Fibroblast of lung (primary cell): Measurements from ENCODE around the gene ERVMER34-1. TPM values are rescaled to one million over a fixed set of nuclear protein-coding genes. Genes with fewer than 3 reads are reported as not detected.

Experiments used
- DNase-seq, 2 donors: peaks; one replicate each; pipeline versions ENCODE4 v3.0.0 to v3.0.0-alpha.2; 2010; ENCODE audit warnings: low read depth in 2 of 2
- H2AFZ ChIP-seq: 2 replicates; pipeline ENCODE4 v1.5.1; 2012; ENCODE audit warnings: low read length, control low read depth, inconsistent platforms
- H3K27ac ChIP-seq: 2 replicates; pipeline ENCODE4 v1.5.1; 2011; ENCODE audit warnings: low read length, control low read depth; ENCODE audit not compliant: insufficient read depth
- H3K27me3 ChIP-seq: 2 replicates; pipeline ENCODE4 v1.5.1; 2011; ENCODE audit warnings: mild to moderate bottlenecking, low read length; ENCODE audit not compliant: control insufficient read depth, insufficient read depth
- H3K36me3 ChIP-seq: 2 replicates; pipeline ENCODE4 v1.5.1; 2011; ENCODE audit warnings: low read length; ENCODE audit not compliant: control insufficient read depth, insufficient read depth
- H3K4me1 ChIP-seq: 2 replicates; pipeline ENCODE4 v1.5.1; 2011; ENCODE audit warnings: low read length; ENCODE audit not compliant: control insufficient read depth, insufficient read depth; ENCODE audit errors: extremely low read depth
- H3K4me2 ChIP-seq: 2 replicates; pipeline ENCODE4 v1.5.1; 2011; ENCODE audit warnings: low read length, control low read depth; ENCODE audit not compliant: insufficient read depth; ENCODE audit errors: extremely low read depth
- H3K4me3 ChIP-seq, 4 experiments: fragments of 200-600 bp in 1 of 4; sonication (generic) in 1 of 4; replicated peaks in 1 of 4; 2 replicates each; pipeline ENCODE4 v1.5.1; 2011 to 2016; ENCODE audit warnings: low read length in 4 of 4, low read depth in 3 of 4, mild to moderate bottlenecking in 3 of 4, control low read depth in 2 of 4, inconsistent platforms in 1 of 4, mixed read lengths in 1 of 4; ENCODE audit not compliant: insufficient read depth in 1 of 4; ENCODE audit errors: control extremely low read depth in 1 of 4
- H3K79me2 ChIP-seq: 2 replicates; pipeline ENCODE4 v1.5.1; 2012; ENCODE audit warnings: mild to moderate bottlenecking, low read length, inconsistent platforms; ENCODE audit not compliant: control insufficient read depth, insufficient read depth
- H3K9ac ChIP-seq: 2 replicates; pipeline ENCODE4 v1.5.1; 2011; ENCODE audit warnings: mild to moderate bottlenecking, low read length, control low read depth; ENCODE audit not compliant: insufficient read depth
- H3K9me3 ChIP-seq: 2 replicates; pipeline ENCODE4 v1.5.1; 2012; ENCODE audit warnings: low read depth, low read length; ENCODE audit not compliant: control insufficient read depth, insufficient read depth
- H4K20me1 ChIP-seq: 2 replicates; pipeline ENCODE4 v1.5.1; 2011; ENCODE audit warnings: low read length; ENCODE audit not compliant: control insufficient read depth, insufficient read depth; ENCODE audit errors: extremely low read depth
- CTCF ChIP-seq, 2 donors: IDR thresholded peaks in 1 of 2; conservative IDR thresholded peaks in 1 of 2; 1 replicate in 1 of 2; 2 replicates in 1 of 2; pipeline ENCODE4 v1.5.1; 2011 to 2012; ENCODE audit warnings: low read length in 2 of 2, control low read depth in 1 of 2, inconsistent platforms in 1 of 2, low read depth in 1 of 2, mild to moderate bottlenecking in 1 of 2
- EZH2 ChIP-seq: IDR thresholded peaks from 2 replicates; pipeline ENCODE4 v1.5.1; 2012; ENCODE audit warnings: low read length, control low read depth, mild to moderate bottlenecking; ENCODE audit errors: missing control alignments
- polyA minus RNA-seq: library from RNA; depleted of rRNA, polyadenylated mRNA; stranded (reverse); fragments of >200 nt; gene quantifications from 2 replicates; pipeline ENCODE4 v1.2.3, GENCODE V29; 2011; ENCODE audit warnings: low replicate concordance
- polyA plus RNA-seq, 2 donors: library from polyadenylated mRNA; depleted of rRNA in 1 of 2; stranded (reverse) in 1 of 2; unstranded in 1 of 2; fragments of >200 nt; gene quantifications; 2 replicates each; pipeline ENCODE4 v1.2.1, GENCODE V29; 2011 to 2012; ENCODE audit warnings: missing spikeins in 1 of 2
- total RNA-seq: library from RNA; depleted of rRNA; stranded (reverse); fragments of >200 nt; gene quantifications from 2 replicates; pipeline ENCODE4 v1.2.1, GENCODE V29; 2014

The ERVMER34-1 gene
- total RNA-seq (under 0.01 TPM in 2 replicates), polyA plus RNA-seq (0.07 and 0.54 TPM in 2 replicates), polyA minus RNA-seq (0.12 TPM in 1 of 2 replicates, not detected in the other)
- 0.09 and 0.51 TPM in 2 replicates for polyA plus RNA-seq (2012)

- peak within 1 kb of the TSS; percentile 75 for H3K4me2 ChIP-seq
- no peaks in the 10 kb centered on the region for H3K79me2 ChIP-seq
- H3K9ac ChIP-seq = no peak within 1 kb of the TSS
- no peaks in the 10 kb centered on the region for H4K20me1 ChIP-seq
- peak; percentile 13 to 14 for DNase-seq
- H3K9me3 ChIP-seq = no peaks in the 10 kb centered on the region
- H3K4me3 ChIP-seq = peak within 1 kb of the TSS; percentile 40 to 53 (median 42)
- no peaks in the 10 kb centered on the region for H3K36me3 ChIP-seq
- peak within 1 kb of the TSS; percentile 61 for H2AFZ ChIP-seq
- TF ChIP-seq CTCF (conservative IDR thresholded peaks at IDR 0.05 in 1 of 2, IDR thresholded peaks at IDR 0.05 in 1 of 2; ENCODE audit: low read depth in 1 of 2, low read length in 2 of 2) (no peak), EZH2 (peak; percentile 77)
- peaks cover 20% of the 10 kb centered on the region for H3K27me3 ChIP-seq
- no peaks in the 10 kb centered on the region for H3K4me1 ChIP-seq
- H3K27ac ChIP-seq = no peak within 1 kb of the TSS
These were observed at the start of gene ERVMER34-1 for GRCh38 chr4:52750819-52751486. ERVMER34-1 (minus strand) TSS chr4:52751425; CDS start chr4:52745520, 5,905 bp downstream.

- TF ChIP-seq CTCF (conservative IDR thresholded peaks at IDR 0.05 in 1 of 2, IDR thresholded peaks at IDR 0.05 in 1 of 2; ENCODE audit: low read depth in 1 of 2, low read length in 2 of 2) (no peak), EZH2 (no peak)
- Histone ChIP-seq H3K79me2 (no peaks in the 10 kb centered on the region), H3K4me3 (no peak overlapping the region), H4K20me1 (no peaks in the 10 kb centered on the region), H3K27me3 (peaks cover 6% of the 10 kb centered on the region), H3K27ac (no peak overlapping the region), H3K9me3 (no peaks in the 10 kb centered on the region), H3K36me3 (no peaks in the 10 kb centered on the region), H3K4me1 (no peaks in the 10 kb centered on the region), H3K4me2 (no peak overlapping the region), H3K9ac (no peak overlapping the region), H2AFZ (no peak overlapping the region)
- DNase-seq = peak in 1 of 2 donors; percentile 4
These were observed 48.6 kb upstream of the ERVMER34-1 start for GRCh38 chr4:52799813-52800212.

- no peak overlapping the region for H3K4me3 ChIP-seq
- H3K27ac ChIP-seq = no peak overlapping the region
- no peak overlapping the region for H3K9ac ChIP-seq
- H3K27me3 ChIP-seq = no peaks in the 10 kb centered on the region
- H3K9me3 ChIP-seq = no peaks in the 10 kb centered on the region
- TF ChIP-seq EZH2 (no peak), CTCF (conservative IDR thresholded peaks at IDR 0.05 in 1 of 2, IDR thresholded peaks at IDR 0.05 in 1 of 2; ENCODE audit: low read depth in 1 of 2, low read length in 2 of 2) (no peak)
- H3K4me1 ChIP-seq = no peaks in the 10 kb centered on the region
- H4K20me1 ChIP-seq = no peaks in the 10 kb centered on the region
- no peaks in the 10 kb centered on the region for H3K79me2 ChIP-seq
- H3K4me2 ChIP-seq = no peak overlapping the region
- no peaks in the 10 kb centered on the region for H3K36me3 ChIP-seq
- no peak overlapping the region for H2AFZ ChIP-seq
- no peak for DNase-seq
These were observed 44.3 kb upstream of the ERVMER34-1 start for GRCh38 chr4:52795533-52795932.
